DMS 273 (cell line): ENCODE results near the gene FRMD3.
A peak's percentile ranks its signal among the peaks of the same experiment; 100 is the strongest.
"Not testable (repeated sequence)": the region's sequence is repeated elsewhere in the genome, so short reads cannot be mapped to it uniquely, and the experiment has no call there.

ENCODE experiments used
- DNase-seq: peaks from one replicate; lab custom pipeline; 2025; ENCODE audit not compliant: unreplicated experiment; lab: John Stamatoyannopoulos, UW

The FRMD3 gene

DNA sequence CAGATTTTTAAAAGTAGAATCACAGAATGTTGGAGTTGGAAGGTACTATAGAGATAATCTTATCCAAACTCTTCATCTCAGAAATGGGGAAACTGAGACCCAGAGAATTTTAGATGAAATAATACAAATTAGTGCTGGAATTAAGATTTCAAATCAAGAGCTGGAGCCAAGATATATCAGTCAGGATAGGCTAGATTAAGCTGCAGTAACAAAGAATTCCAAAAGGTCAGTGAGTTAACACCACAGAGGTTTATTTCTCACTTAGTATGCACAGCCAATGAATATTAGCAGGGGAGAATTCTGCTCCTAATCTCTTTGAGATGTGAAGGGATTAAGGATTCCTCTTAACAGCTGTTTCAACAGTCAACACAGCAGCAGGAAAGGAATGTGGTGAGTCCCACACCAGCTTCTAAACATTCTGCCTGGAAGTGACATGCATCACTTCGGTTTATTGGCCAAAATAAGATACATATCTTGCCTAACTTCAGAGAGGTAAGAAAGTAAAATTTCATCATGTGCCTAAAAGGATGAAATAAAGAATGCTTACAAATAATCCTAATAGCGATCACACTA lies 136.8 kb downstream of the FRMD3 start:
- no peak for DNase-seq

DNA sequence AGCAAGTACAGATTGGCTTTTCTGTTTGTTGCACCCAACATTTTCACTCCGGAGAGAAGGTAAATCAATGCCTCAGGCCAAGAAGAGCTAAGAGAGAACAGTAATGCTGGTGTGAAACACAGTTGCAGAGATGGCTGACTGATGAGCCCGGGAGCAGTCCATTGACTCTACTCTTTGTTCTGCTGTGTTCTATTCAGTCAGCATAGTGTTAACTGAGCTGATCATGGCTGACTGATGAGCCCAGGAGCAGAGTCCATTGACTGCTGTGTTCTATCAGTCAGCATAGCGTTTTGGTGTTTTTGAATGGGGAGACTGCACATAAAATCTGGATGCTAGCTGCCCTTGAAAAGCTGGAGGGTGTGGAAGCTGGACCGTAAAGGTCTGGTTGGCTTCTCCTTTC lies 141.4 kb downstream of the FRMD3 start:
- no peak for DNase-seq

DNA sequence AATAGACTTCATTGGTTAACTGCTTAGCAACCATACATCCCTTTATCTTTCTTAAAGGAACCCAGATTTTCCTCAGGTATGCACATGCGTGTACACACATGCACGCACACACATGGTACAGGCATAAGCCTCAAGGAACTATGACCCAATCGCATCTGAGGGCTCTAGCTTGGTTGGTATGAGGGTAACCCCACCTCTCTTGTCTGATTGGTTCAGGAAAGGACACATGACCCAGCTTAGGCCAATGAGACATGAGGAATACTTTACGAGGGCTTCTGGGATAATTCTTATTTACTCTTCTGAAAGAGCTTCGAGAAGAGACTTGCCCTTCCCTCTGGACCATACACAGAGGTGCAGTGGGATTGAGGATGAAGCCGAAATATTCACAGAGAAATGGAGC lies 141.9 kb downstream of the FRMD3 start:
- DNase-seq = no peak

DNA sequence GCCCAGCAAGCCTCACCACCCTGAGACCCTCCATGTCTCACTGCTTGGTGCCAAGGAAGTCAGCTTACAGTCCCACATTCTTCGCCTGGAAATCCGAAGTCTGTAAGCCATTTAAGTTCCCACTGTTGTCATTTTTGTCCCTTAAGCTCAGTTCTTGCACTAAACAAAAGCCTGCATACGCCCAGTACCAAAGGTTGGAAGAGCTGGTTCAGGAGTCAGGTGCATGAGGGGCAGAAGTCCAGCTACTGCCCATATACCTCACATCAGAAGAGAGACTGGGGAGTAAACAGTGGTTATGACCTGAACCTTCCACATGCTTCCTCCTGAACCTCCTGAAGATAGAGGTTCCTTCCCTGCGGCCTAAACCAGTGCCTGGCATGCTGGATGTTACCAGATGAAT lies 146.0 kb downstream of the FRMD3 start:
- DNase-seq = no peak

DNA sequence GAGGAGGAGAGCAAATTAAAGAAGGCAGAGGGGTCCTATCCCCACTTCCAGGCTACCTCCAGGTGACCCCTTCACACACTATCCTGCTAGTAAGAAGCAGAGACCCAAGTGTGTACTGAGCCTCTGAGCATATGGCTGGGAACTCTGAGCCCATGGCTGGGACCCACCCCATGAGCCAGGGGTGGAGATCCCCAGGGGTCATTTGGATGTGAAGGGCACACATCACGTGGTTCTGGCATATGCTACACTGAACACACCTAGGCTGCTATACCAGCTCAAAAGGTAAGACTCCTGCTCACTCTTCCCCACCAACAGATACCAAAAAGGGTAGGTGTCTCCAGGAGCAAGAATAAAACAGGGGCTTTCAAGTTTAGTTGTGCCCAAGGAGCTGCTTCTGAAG lies 149.9 kb downstream of the FRMD3 start:
- no peak for DNase-seq

DNA sequence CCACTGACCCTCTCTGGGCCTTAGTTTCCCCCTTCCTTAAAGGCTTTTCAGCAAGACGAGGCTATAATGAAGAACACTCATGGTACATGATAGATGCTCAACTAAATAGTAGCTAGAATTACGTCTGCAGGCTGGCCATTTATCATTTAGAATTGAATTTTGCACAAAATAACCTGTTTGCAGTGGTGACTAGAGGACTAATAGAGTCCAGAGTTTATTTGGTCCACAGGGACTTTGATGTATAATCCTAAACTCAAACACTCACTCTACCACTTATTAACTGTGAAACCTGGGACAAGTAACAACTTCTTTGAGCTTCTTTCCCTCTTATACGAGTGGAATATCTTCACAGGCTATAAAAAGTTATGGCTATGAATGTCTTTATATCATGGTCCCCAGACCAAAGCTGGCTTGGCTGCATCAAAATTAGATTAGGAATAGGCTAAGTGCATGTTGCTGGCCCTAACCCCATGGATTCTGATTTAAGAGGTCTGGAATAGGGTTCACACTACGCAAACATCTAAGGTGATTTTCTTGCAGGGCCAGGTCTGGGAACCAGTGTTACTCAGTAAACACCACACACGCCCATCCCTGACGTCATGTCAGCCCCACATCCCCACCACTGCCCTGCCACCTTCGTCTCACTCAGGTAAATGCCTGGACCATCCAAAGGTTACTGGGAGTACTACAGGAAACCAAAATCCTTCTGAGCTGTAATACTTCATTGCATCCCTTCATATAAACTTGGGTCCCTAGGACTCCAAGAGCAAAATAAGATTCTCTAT lies 150.6 kb downstream of the FRMD3 start:
- no peak for DNase-seq

DNA sequence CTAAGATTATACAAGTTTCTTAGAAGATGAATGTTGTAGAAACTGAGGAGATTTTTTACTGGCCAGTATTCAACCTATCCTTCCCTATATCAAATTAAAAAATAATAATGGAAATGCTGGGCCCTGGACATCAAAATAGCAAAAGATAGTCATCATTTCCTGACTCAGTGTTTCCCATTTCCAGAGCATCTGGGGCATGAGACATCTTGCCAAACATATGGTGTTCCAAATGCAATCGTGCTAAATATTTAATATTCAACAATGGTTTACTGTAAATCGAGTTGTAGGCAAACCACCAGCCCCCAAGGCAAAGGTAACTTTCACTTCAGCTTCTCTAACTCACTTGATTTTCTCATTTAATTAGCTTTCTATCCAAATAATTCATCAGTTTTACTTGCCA lies 152.9 kb downstream of the FRMD3 start:
- DNase-seq = peak; percentile 78

DNA sequence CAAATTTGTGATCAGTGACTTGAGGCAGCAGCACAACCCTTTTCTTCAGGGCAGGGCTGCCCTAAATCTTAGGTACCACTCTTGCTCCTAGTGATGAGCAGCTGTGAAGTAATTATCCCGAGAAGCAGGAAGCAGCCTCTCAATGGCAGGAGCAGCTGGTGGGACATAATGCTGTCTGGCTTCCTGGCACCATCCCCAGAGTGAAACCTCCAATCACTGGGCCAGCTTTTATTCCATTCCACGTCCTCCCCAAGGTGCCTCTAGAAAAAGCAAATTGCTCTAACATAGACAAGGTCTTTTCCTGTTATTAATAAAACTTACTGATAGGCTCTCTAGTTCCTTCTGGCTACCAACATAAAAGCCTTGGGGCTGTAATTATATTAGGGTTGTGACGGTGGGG lies 154.0 kb downstream of the FRMD3 start:
- DNase-seq = peak; percentile 97

DNA sequence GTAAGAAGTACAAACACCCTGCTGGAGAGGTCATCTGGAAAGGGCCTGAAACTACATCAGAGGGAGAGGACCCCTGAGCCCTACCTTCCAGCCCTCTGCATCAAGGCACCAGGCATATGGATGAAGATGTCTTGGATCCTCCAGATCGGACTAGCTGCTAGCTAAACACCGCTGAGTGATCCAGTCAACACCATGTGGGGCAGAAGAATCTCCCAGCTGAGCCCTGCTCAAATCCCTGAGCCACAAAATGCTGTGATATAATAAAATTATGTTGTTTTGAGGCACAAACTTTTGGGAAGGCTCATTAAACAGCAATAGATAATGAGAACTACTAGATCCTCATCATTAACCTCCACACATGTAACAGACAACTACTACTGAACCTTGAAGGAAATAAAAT lies 155.2 kb downstream of the FRMD3 start:
- DNase-seq = no peak

DNA sequence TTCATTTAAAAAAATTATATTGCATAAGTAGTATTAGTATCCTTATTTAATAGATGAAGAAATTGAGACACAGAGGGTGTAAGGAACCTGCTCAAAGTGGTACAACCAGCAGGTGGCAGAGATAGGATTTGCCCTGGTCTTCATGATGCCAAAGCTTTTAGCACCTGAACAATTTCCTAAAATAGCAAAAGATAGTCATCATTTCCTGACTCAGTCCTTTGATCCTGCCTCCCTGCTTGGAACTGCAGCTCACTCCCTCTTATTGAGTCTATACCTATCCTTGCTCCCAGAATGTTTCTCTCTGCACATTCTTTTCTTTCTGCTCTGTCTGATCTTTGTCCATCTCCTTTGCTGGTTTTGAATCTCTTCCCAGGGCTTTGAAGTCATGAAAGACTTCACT lies 155.8 kb downstream of the FRMD3 start:
- no peak for DNase-seq

DNA sequence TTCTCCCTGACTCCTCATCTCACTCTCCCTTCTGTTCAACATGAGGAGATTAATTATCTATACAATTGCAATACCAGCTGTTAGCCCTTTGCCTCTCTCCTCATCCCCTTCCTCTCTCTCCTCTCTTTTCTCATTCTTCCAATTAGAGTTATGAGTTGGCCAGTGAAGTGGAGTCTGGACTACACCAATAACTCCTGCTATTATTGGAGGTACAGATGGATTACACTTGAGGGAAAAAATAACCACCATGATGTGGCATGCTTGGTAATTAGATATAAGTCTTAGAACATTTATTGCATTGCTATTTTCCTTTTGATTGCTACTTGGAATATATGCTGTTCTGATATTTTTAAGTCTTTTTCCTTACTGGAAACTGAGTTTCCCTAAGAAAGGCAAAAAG lies 159.2 kb downstream of the FRMD3 start:
- DNase-seq = peak; percentile 50

DNA sequence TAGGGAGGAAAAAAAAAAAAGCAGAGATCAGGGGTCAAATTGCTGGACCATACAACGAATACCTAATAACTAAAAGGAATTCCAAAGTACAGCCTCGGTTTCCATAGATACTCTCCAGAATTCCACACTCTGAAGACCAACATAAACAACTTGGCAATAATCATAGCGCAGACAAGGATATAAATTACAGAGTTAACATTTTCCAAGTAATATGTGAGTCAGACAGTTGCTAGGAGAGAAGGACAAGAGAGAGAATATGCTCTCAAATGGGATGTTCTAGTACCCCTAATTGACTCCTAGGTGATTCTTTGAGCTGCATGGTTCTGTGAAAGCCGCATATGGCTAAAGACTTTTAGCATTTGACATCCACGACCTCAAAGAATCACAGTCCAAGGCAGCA lies 165.2 kb downstream of the FRMD3 start:
- DNase-seq = no peak

DNA sequence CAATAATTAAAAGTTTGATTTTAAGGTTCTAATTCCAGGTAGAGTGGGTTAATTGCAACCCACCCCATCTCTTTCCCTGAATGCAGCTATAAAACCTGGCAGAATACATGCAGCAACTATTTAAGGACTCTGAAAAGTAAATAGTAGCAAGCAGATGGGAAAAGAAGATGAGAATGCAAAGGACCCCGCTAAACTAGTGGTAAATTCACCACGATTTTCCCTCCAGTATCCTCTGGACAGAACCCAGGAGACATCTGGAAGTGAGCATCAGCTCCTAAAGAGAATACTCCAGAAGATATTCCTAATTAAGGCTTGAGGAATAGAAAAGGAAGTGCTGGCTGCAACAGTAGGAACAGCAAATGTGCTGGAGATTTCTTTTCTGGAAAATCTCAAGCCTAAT lies 170.9 kb downstream of the FRMD3 start:
- no peak for DNase-seq

DNA sequence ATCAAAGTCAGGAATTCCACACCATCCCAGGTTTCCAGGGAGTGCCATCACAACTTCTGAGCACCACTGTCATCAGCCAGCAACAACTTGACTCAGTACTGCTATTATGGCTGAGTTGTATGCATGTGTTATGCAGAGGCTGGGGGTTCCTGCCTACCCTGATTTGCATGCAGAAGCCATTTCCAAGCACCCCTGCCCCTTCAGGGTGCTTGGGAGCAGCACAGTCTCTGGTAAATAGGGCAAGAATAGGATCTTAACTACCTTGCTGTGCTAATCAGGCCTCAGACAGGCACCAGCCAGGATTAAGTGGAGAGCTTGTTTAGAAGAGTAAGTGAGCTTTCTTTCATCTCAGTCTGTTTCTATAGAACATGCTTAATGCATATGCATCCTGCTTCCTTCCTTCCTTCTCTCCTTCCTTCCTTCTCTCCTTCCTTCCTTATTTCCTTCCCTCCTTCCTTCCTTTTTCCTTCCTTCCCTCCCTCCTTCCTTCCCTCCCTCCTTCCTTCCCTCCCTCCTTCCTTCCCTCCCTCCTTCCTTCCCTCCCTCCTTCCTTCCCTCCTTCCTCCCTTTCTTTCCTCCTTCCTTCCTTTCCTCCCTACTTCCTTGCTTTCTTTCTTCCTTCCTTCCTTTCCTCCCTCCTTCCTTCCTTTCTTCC lies 175.7 kb downstream of the FRMD3 start:
- no peak for DNase-seq

DNA sequence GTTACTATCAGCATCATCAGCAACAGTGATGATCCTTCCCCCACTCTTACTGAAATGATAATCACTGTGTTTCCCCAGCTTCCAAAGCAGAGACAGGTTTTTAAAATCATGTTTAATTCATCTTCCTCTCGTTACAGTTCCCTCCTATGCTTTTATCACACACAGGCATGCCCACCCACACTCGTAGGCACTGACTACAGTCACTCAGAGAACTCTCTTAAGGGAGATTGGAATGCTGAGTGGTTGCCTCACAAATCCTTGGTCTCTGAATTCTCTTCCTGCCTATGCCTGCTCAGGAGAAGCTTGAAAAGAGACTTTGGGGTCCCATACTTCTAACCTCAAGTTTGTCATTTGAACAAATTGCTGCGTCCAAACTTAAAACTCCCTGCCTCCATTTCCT lies 179.2 kb downstream of the FRMD3 start:
- no peak for DNase-seq

DNA sequence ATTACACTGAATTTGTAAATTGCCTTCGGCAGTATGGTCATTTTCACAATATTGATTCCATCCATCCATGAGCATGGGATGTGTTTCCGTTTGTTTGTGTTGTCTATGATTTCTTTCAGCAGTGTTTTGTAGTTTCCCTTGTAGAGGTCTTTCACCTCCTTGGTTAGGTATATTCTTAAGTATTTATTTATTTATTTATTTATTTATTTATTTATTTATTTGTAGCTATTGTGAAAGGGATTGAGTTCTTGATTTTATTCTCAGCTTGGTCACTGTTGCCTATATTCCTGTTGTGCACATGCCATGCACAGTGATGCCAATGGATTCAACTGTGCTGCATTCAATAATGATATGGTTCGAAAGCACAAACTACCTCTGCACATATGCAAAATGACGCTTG lies 179.7 kb downstream of the FRMD3 start:
- DNase-seq = not testable (repeated sequence)

DNA sequence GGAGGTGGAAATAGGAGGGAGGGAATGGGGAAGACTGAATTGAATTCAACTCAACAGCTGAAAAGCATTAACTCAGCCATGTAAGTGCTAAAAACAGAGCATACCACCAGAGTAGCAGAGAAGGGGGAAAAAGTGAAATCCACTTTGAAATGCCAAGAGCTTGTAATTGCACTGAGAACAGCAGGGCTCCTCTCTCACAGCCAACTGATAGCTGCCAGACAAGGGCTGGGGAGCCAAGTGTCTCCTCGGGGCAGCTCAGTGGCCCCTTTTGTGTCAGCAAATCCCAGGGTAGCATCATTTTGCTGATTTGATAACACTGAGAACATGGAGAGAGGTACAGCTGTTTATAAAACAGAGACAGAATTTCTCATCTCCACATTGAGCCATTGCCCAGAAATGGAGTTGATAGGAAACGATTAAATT lies 182.5 kb downstream of the FRMD3 start:
- DNase-seq = peak; percentile 3

DNA sequence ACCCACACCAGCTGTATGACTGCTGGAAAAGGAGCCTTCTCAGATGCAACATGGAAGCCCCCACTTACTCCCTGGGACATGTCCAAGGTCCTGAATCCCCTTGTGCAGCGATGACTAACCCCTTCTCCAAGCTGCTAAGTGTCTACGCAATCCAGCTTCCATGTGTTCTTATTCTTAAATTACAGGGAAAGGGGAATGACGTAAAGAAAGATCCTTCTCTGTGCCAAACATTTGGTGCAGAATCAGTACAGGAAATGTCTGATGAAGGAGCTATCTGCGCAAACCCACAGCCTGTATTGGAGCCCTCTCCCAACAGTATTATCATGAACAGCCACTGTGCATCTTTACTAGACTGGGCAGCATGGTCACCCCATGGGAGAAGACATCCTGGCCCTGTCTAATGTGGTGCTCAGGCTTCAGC lies 183.2 kb downstream of the FRMD3 start:
- DNase-seq = no peak

DNA sequence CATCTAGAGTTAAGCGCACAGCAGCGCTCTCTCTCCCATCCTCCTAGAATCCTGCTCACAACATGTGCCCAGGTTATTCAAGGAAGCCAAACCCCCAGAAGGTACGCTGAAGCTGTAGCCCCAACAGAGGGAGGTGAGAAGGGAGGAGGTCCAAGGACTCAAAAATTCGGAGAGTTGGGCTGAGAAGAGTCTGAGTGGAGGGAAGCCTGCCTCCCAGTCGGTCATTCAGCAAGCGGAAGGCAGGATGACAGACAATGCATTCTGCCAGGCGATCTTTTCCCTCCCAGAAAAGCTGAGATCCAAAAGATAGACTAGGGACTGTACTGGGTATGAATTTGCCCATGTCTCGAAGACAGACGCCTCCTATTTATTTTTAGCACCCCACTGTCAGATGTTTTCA lies 189.2 kb downstream of the FRMD3 start:
- no peak for DNase-seq

DNA sequence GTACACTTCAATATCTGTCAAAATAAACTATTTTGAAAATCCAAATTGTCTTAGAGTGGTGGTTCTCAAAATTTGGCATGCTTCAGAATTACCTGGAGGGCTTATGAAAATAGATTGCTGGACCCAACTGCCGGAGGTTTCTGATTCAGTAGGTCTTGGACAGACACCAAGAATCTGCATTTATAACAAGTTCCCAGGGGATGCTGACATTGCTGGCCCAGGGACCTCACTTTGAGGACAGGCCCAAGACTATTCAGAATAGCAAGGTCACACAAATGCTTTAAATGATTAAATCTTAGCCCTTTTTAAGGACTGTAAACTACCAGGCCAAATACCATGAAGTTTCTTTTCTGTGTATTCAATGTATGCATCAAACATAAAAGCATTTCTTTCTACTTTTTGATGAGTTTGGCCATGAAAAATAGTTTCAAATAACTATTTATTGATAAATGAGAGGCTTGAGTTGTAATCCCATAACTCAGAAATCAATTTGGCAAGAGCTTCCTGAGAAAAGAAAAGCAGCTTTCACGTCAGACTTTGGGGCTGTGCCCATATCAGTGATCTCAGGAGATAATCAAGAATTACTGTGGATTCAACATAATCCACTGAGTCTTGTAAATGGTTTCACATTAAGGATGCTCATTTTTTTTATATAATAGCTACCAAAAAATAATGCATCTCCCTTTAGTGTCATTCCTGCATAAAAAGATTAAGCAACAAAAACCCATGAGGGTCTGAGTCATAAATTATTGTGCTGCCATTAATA lies 191.4 kb downstream of the FRMD3 start:
- no peak for DNase-seq

DNA sequence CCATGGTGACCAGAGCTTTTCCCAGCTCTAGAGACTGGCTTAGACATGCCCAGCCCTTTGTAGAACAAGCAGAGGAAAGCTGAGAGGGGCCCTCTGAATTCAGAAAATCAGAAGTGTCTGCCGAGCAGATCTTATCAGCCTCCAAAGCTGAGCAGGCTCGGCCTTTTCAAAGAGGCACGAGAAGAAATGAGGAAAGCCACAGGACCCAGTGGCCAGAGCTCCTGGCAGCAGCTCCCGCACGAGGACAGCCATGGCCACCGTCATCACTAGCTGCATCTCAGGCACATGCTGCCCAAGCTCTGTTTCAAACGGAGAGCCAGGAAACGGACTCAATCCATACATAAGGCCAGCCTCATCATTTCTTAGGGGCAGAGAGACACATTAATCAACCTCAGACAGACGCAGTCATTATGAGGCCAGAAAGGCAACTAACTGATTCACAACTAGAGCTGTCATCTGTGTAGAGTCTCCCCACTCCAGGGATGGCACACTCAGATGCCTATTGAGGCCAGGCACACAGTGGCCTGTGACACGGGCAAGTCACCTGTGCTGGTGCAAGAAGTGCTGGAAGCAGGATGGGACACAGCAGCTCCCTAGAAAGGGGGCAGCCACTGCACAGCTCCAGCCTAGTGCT lies 194.7 kb downstream of the FRMD3 start:
- no peak for DNase-seq
